T-helper 9 cell (primary cell): ENCODE measurements around the gene RPP14.

ENCODE experiments used
- DNase-seq: peaks from one replicate; pipeline ENCODE4 v3.0.0-alpha.2; 2020

Gene RPP14

GRCh38 chr3:58292866-58293265, 13.2 kb upstream of the RPP14 start:
- DNase-seq, result no peak

DNA sequence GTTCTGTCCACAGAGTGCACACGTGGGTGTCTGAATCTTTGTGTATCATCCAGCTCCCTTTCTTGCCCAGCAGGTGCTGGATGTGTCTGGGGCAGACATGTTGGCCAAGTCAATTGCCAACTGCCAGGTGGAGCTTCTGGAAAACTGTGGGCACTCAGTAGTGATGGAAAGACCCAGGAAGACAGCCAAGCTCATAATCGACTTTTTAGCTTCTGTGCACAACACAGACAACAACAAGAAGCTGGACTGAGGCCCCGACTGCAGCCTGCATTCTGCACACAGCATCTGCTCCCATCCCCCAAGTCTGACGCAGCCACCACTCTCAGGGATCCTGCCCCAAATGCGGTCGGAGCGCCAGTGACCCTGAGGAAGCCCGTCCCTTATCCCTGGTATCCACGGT, 12.5 kb upstream of the RPP14 start:
- DNase-seq, result no peak

DNA sequence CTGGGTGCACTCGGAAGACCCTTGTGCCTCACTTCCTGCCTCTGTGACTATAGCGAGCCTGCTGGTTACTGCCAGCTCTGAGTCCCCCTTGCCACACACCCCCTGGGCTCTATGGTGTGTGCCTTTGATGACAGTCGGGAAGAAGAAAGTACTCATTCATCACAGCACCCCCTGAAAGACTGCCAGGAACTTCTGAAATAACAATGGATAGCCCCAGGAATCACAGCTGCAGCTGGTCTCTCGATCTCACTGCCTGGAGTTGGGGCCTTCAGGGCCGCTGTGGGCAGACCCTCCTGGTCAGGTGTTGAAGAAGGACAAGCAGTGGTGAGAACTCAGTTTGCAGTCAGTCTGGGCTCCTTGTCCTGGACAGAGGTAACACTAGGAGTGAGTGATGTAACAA, 9.8 kb upstream of the RPP14 start:
- DNase-seq, result no peak

GRCh38 chr3:58296843-58297242, 9.2 kb upstream of the RPP14 start:
- no peak for DNase-seq

DNA sequence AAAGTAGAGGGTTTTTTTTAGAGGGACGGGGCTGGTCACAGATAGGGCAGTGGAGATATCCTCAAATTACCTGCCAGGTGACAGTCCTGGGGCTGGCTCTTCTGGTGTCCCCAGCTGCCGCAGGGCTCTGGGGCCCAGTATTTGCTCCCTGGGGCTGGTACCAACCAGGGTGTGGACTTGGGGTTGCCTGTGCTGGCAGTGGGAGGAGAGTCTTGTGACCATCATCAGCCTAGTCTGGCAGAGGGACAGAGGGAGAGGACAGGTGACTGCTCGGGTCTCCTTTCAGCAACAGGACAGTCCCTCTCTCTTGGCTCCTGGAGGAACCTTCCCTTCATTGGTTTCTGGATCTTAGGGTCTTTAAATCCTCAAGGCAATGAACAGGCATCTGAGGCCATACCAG, 7.9 kb upstream of the RPP14 start:
- no peak for DNase-seq

- DNase-seq, result no peak
Observed at GRCh38 chr3:58299075-58299474, 7.0 kb upstream of the RPP14 start.

GRCh38 chr3:58299839-58300516, 6.1 kb upstream of the RPP14 start:
- DNase-seq, result no peak

DNA sequence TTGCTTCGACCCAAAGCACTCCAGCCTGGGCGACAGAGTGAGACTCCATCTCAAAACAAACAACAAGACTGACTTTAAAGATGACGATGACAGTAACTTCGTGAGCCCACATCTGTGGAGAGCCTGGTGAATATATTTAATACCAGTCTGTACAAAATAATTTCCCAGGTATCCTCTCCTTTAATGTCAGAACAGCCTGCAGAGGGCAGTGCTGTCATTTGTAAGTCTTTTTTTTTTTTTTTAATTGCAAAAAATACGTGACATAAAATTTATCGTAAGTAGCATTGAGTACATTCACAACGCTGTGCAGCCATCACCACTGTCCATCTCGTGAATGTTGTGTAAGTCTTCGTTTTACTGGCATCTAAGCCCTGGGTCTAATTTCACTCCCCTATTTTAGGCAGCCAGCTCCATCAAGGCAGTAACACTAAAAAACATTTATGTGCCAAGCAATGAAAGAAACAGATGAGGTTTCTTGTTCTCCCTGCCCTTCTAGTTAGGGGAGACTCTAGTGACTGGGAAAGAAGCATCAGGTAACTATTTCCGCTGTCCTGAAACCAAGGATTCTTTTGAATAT, 1.7 kb downstream of the RPP14 start:
- DNase-seq, result peak; percentile 18

DNA sequence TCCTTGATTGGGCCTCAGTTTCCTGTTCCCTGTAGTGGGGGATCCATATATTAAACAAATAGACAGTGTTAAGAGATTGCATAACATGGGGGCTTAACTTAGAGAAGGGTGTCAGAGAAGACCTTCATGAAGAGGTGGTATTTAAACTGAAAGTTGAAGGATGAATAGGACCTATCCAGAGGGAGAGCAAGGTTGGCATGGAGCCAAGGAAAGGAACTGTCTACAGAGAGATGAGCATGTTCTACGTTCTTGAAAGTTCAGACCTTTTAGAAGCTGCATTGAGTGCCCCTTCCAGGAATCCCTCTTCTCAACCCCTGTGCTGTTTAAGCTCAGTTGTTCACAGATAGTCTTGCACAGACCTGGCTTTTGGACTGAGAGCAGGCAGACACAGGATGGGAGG, 2.7 kb downstream of the RPP14 start:
- no peak for DNase-seq

- no peak for DNase-seq
Observed at GRCh38 chr3:58317811-58318210, 11.8 kb downstream of the RPP14 start.

- DNase-seq, result no peak
Observed at GRCh38 chr3:58321791-58322190, 15.7 kb downstream of the RPP14 start.

DNA sequence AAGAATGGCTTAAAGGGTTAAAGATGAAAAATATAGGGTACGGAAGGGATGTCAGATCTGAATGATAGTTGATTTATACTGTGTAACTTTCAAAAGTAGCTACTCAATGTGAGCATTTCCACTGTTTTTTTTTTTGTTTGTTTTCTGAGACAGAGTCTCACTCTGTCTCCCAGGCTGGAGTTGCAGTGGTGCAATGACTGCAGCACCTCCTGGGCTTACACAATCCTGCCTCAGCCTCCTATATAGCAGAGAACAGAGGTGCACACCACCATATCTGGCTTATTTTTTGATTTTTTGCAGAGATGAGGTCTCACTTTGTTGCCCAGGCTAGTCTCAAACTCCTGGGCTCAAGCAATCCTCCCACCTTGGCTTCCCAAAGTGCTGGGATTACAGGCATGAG, 16.7 kb downstream of the RPP14 start:
- DNase-seq, result no peak

- DNase-seq, result no peak
Observed at GRCh38 chr3:58323529-58324390, 17.7 kb downstream of the RPP14 start.

DNA sequence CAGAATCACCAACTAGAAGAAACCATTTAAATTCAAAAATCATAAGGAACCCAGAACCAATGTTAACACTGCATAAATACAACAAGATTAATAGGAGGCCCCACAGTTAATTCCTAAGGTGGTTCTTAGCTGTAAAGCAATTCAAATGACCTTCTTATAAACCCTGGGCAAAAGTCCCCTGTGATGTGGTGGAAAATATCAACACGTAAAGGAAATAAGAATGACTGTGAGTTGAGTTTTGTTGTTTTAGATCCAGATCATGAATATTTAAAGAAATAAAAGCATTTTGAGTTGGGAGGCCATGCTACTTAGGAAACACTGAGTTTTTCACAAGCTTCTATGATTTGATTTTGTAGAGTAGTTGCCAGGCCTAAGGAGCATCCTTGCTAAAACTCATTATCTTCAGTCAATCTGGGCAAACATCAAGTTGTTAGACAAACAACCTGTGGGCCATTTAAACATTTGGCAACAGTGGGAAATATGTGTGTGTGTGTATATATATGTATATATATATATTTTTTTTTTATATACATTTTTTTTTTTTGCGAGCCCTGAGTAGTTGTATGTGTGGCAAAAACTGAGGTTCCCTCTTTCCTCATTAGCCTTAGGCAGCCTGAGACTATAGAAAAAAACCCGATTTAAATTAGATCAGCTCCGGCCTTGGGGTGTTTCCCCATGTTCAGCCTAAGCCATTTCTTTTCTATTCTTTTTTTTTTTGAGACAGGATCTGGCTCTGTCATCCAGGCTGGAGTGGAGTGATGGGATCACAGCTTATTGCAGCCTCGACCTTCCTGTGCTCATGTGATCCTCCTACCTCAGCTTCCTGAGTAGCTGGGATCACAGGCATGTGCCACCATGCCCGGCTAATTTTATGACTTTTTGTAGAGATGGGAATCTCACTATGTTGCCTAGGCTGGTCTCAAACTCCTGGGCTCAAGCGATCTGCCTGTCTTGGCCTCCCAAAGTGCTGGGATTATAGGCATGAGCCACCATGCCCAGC, 18.6 kb downstream of the RPP14 start:
- no peak for DNase-seq

GRCh38 chr3:58325525-58325992, 19.5 kb downstream of the RPP14 start:
- DNase-seq, result no peak

DNA sequence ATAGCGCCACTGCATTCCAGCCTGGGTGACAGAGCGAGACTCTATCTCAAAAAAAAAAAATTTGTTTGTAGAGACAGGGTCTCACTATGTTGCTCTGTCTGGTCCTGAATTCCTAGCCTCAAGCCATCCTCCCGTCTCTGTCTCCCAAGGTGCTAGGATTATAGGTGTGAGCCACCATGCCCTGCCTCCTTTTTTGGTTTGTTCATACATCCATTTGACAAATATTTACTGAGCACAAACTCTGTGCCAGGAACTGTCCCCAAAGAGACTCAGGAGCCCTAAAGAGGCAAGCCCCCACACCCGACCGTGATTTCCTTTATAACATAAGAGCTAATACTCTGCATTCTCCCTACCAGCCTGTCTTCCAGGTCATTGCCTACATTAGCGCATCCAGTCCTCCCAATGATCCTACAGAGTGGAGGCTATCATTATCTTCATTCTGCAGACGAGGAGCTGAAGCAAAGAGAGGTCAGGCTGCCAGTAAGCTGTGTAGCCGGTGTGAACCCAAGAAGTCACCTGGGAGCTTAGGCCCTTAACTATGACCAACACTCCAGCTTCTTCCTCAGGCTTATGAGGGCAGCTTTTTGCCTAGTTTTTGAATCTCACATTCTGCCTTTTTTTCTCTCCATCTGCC, 20.3 kb downstream of the RPP14 start:
- DNase-seq, result no peak

GRCh38 chr3:58329150-58329921, 23.3 kb downstream of the RPP14 start:
- DNase-seq, result no peak

GRCh38 chr3:58329922-58330413, 23.9 kb downstream of the RPP14 start:
- no peak for DNase-seq

GRCh38 chr3:58331593-58332152, 25.6 kb downstream of the RPP14 start:
- DNase-seq, result no peak

GRCh38 chr3:58332575-58333188, 26.6 kb downstream of the RPP14 start, which contains the start of gene PXK:
TSS of gene PXK (plus strand) at chr3:58332892. CDS start at chr3:58332989, 97 bp downstream.
- peak; percentile 72 for DNase-seq
